Thoracic aorta endothelial cell (primary cell): Measurements from ENCODE around the gene MIAT. TPM values are rescaled to one million over a fixed set of nuclear protein-coding genes. Genes with fewer than 3 reads are reported as not detected.

Experiments used
- small RNA-seq: library from RNA; depleted of rRNA; stranded (forward); fragments of <200 nt; gene quantifications from one replicate; pipeline ENCODE3, GENCODE V24; 2012
- total RNA-seq: library from RNA; depleted of rRNA; stranded (reverse); fragments of >200 nt; gene quantifications from 2 replicates; pipeline ENCODE4 v1.2.3, GENCODE V29; 2012

The MIAT gene
- 0.43 and 0.66 TPM in 2 replicates for total RNA-seq

DNA sequence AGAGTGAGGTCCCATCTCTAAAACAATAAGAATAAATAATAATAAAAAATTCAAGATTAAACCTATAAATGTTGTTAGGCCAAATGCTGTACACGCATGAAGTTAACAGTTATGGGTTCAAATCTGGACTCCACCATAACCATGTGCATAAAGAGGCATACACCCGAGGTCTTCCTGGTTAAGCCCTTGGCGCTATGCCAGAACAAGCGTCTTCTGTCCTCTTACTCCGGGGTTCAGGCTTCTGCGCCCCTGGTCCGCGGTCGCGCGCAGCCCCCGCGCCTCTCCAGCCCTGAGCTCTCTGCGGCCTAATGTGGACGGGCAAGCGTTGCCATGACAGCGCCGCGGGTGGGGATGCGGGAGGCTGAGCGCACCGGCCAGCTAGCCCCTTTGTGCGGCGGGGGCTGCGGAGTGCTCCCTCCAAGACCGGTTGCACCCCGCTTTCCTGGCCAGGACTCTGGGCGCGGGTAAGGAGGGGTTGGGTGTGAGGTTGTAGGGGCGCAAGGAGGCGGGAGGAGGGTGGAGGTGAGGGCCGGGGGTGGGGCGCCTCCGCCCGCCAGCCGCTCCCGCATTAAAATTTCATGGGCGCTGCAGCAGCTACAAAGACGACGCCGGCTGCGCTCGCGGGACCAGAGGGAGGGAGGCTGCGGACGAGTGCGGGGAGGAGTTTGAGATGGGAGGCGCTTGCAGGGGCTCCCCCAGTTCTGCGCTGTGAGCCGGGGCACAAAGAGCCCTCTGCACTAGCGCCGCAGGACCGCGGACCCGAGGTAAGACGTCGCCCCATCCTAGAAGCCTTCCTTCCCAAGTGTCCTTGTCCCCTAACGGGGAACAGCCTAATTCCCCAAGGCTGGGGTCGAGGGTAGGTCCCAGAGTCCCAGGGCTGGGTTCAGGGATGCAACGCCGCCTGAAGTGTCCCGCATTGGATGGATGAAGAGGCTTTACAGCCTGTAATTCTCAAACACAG is at the start of gene MIAT:
TSS of gene MIAT (plus strand) at position 698 of the 961 bp plus-strand sequence.

GRCh38 chr22:26617271-26618199 is 39.9 kb upstream of the MIAT start, which contains the start of gene CRYBB1:
TSS of gene CRYBB1 (minus strand) at chr22:26618027. CDS start at chr22:26616319, 1,708 bp downstream.

GRCh38 chr22:26621663-26622062 is 35.7 kb upstream of the MIAT start, which contains the start of gene CRYBA4:
TSS of gene CRYBA4 (plus strand) at chr22:26621963. CDS start at chr22:26622597, 634 bp downstream.

Small RNAs within 50 kb of the gene (small RNA-seq; reads per million reads assigned to genes)
- gene RF01874, result not detected

Other genes with a start within 250 kb of the MIAT start
- gene ASPHD2, start 228.3 kb upstream of the MIAT start, total RNA-seq, result 6.0 and 9.2 TPM in 2 replicates
- gene HPS4, start 173.8 kb upstream of the MIAT start, total RNA-seq, result 31.9 and 37.0 TPM in 2 replicates
- gene SRRD, start 173.7 kb upstream of the MIAT start, total RNA-seq, result 23.6 and 37.1 TPM in 2 replicates
- 34.2 and 41.5 TPM in 2 replicates for gene TFIP11, start 145.1 kb upstream of the MIAT start, total RNA-seq
- gene TPST2, start 67.5 kb upstream of the MIAT start, total RNA-seq, result 44.5 and 45.6 TPM in 2 replicates
- not detected in 2 replicates for gene CRYBB1, start 39.6 kb upstream of the MIAT start, total RNA-seq
- gene CRYBA4, start 35.6 kb upstream of the MIAT start, total RNA-seq, result not detected in 2 replicates